Thyroid gland (tissue), 4 donors: ENCODE measurements around the gene KCNIP3. TPM values are rescaled to one million over a fixed set of nuclear protein-coding genes. Genes with fewer than 3 reads are reported as not detected.
"Not testable (repeated sequence)": the region's sequence is repeated elsewhere in the genome, so short reads cannot be mapped to it uniquely, and the experiment has no call there.

Experiments used
- DNase-seq, 2 donors: peaks; one replicate each; pipeline ENCODE4 v3.0.0-alpha.2; 2019
- H3K27ac ChIP-seq, 3 donors: fragments of 200-600 bp; sonication (generic); 1 replicate in 2 of 3; 2 replicates in 1 of 3; pipeline ENCODE4 v1.5.1; 2016 to 2019; ENCODE audit warnings: mild to moderate bottlenecking in 1 of 3, moderate library complexity in 1 of 3
- H3K27me3 ChIP-seq: fragments of 200-600 bp; sonication (generic); one replicate; pipeline ENCODE4 v1.5.1; 2019
- H3K36me3 ChIP-seq, 2 donors: fragments of 200-600 bp; sonication (generic); one replicate each; pipeline ENCODE4 v1.5.1; 2016 to 2019
- H3K4me1 ChIP-seq, 2 donors: fragments of 200-600 bp; sonication (generic); one replicate each; pipeline ENCODE4 v1.5.1; 2017 to 2019
- H3K4me3 ChIP-seq, 3 donors: fragments of 200-600 bp; sonication (generic); replicated peaks in 1 of 3; 1 replicate in 2 of 3; 2 replicates in 1 of 3; pipeline ENCODE4 v1.5.1; 2016; ENCODE audit warnings: mild to moderate bottlenecking in 1 of 3
- H3K9me3 ChIP-seq: fragments of 200-600 bp; sonication (generic); one replicate; pipeline ENCODE4 v1.5.1; 2017
- POLR2A ChIP-seq, 2 donors: fragments of 450-650 bp; IDR thresholded peaks; one replicate each; pipeline ENCODE4 v1.6.1; 2017; ENCODE audit warnings: antibody characterized with exemption in 2 of 2, mild to moderate bottlenecking in 2 of 2, moderate library complexity in 1 of 2
- WGBS, 2 donors: methylation state at CpG; one replicate each; pipeline ENCODE4 v1.1.5; 2017; 5-methylcytosine and 5-hydroxymethylcytosine counted together
- intact Hi-C: fragments of 100-400 bp; cut with DNase I; formaldehyde crosslinking; loops from one replicate; pipeline ENCODE4 v1.15.1; 2023
- total RNA-seq, 4 donors: library from RNA; depleted of rRNA; stranded (reverse); fragments of >200 nt; gene quantifications; one replicate each; pipeline ENCODE4 v1.2.3, GENCODE V29; 2016
- TF ChIP-seq, protein P1 (sequence below), 6 experiments: fragments of 200-600 bp in 3 of 6; fragments of 450-650 bp in 3 of 6; sonication (generic) in 3 of 6; IDR thresholded peaks; one replicate each; pipeline ENCODE4 v1.5.1; 2016 to 2019; ENCODE audit warnings: antibody characterized with exemption in 6 of 6, mild to moderate bottlenecking in 2 of 6, inconsistent platforms in 1 of 6, moderate library complexity in 1 of 6

Gene KCNIP3
- total RNA-seq, 4 donors from 2014 or later: 37.1 to 66.5 (median 51.1) TPM

DNA sequence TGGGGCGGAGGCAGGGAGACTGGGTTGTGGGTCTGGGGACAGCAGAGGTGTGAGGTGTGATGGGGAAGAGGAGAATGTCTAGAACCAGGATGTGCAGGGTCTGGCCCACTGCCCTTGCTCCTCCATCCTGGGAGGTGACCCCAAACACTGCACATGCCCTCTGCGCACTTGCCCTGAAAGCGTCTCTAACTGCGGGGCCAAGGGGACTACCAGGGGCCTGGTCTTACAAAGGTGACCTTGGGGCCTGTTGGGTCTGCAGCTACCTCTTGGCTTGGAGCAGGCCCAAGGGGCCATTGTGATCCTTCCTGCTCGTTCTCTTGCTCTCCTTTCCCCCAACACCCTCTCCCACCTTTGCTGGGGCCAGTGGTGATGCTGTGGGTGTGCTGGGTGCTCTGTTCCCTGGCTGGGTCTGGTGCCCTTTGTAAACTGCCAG, 57.3 kb downstream of the KCNIP3 start:
- Histone ChIP-seq H3K4me3 (no peak overlapping the region), H3K36me3 (no peaks in the 10 kb centered on the region), H3K9me3 (no peaks in the 10 kb centered on the region), H3K27me3 (no peaks in the 10 kb centered on the region), H3K27ac (no peak overlapping the region), H3K4me1 (peaks cover 2 to 16% of the 10 kb centered on the region in 2 donors)
- no peak for TF ChIP-seq POLR2A (IDR thresholded peaks at IDR 0.05)
- TF ChIP-seq, protein P1, sequence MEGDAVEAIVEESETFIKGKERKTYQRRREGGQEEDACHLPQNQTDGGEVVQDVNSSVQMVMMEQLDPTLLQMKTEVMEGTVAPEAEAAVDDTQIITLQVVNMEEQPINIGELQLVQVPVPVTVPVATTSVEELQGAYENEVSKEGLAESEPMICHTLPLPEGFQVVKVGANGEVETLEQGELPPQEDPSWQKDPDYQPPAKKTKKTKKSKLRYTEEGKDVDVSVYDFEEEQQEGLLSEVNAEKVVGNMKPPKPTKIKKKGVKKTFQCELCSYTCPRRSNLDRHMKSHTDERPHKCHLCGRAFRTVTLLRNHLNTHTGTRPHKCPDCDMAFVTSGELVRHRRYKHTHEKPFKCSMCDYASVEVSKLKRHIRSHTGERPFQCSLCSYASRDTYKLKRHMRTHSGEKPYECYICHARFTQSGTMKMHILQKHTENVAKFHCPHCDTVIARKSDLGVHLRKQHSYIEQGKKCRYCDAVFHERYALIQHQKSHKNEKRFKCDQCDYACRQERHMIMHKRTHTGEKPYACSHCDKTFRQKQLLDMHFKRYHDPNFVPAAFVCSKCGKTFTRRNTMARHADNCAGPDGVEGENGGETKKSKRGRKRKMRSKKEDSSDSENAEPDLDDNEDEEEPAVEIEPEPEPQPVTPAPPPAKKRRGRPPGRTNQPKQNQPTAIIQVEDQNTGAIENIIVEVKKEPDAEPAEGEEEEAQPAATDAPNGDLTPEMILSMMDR (IDR thresholded peaks at IDR 0.05): no peak
- intact Hi-C loops: no loop called here
- WGBS, 2 donors: 88 to 94% methylated on average over 4 to 5 of the region's 5 CpGs
- no peak for DNase-seq

DNA sequence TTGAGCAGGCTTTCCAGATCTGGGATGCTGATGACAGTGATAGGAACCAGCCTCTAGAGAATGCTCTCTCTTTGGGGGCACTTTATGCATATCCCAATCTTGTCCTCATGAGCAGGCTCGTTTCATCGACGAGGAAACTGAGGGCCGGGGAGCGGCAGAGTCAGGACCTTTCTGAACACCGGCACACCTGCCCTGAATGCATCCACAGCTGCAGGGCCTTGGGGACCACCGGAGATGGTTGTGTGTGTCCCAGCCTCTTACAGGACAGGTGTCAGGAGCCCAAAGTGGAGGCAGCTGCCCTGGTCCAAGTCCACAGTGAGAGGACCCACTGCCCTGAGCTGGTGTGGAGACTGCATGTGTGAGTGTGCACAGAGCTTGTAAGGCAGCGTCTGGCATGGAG, 57.8 kb downstream of the KCNIP3 start:
- intact Hi-C loops: no loop called here
- TF ChIP-seq, protein P1 (IDR thresholded peaks at IDR 0.05): no peak
- TF ChIP-seq POLR2A (IDR thresholded peaks at IDR 0.05): no peak
- Histone ChIP-seq H3K27me3 (no peaks in the 10 kb centered on the region), H3K9me3 (no peaks in the 10 kb centered on the region), H3K36me3 (no peaks in the 10 kb centered on the region), H3K4me1 (peaks cover 4 to 16% of the 10 kb centered on the region in 2 donors), H3K4me3 (no peak overlapping the region), H3K27ac (no peak overlapping the region)
- no peak for DNase-seq
- 92 to 100% methylated on average over 2 to 8 of the region's 8 CpGs for WGBS, 2 donors

DNA sequence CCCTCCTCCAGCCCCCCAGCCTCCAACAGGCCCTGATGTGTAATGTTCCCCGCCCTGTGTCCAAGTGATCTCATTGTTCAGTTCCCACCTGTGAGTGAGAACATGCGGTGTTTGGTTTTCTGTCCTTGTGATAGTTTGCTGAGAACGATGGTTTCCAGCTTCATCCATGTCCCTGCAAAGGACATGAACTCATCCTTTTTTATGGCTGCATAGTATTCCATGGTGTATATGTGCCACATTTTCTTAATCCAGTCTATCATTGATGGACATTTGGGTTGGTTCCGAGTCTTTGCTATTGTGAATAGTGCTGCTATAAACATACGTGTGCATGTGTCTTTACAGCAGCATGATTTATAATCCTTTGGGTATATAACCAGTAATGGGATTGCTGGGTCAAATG, 58.3 kb downstream of the KCNIP3 start:
- WGBS, 2 donors: 95 to 97% methylated on average over 5 of the region's 5 CpGs
- H3K4me3 ChIP-seq, H3K36me3 ChIP-seq, intact Hi-C loops, H3K27me3 ChIP-seq, H3K27ac ChIP-seq, H3K9me3 ChIP-seq, DNase-seq: not testable (repeated sequence)
- H3K4me1 ChIP-seq: peaks cover 4 to 16% of the 10 kb centered on the region in 2 donors

DNA sequence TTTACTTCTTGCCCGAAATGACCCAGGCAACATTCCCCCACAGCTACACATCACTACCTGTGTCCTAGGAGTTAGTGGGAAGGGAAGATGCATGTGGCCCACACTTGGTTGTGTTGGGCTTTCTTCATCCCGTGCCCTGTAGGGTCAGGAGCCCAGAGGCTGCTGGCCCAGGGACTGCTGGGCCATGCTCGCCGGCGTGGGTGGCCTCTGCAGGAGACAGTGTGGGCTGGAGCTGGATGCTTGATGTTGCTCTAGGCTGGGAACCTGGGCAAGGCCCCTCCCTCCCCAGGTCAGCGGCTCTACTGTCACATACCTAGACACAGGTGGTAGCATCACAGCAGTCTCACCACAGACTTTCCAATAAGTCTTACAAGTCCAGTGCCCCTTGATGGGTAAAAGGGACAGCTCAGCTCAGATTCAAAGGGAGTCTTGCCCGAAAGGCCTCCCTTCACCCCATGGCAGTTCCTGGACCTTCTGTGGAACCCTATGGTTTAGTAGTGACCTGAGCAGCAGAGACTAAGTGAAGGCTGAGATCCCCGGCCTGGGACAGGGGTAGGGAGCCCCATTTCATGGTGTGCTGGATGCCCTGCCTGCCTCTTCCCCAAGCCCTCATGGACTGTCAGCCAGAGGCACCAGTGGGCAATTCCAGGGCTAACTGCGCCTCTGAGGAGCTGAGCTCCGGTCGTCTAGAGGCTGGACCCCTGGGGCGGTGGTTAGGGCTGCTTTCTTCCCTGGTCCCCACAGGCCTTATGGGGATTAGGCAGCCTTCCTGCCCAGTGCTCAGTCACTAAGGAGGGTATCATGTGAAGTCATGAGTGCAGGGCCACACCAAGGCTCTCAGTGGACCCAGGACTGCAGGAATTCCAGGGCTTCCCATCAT, 59.9 kb downstream of the KCNIP3 start:
- Histone ChIP-seq H3K9me3 (no peaks in the 10 kb centered on the region), H3K4me1 (peaks cover 4 to 14% of the 10 kb centered on the region in 2 donors), H3K4me3 (no peak overlapping the region), H3K27me3 (no peaks in the 10 kb centered on the region), H3K36me3 (no peaks in the 10 kb centered on the region), H3K27ac (no peak overlapping the region)
- no peak for DNase-seq
- WGBS, 2 donors: 97 to 100% methylated on average over 6 of the region's 12 CpGs
- TF ChIP-seq, protein P1 (IDR thresholded peaks at IDR 0.05): no peak
- TF ChIP-seq POLR2A (IDR thresholded peaks at IDR 0.05): no peak
- intact Hi-C loops: no loop called here

DNA sequence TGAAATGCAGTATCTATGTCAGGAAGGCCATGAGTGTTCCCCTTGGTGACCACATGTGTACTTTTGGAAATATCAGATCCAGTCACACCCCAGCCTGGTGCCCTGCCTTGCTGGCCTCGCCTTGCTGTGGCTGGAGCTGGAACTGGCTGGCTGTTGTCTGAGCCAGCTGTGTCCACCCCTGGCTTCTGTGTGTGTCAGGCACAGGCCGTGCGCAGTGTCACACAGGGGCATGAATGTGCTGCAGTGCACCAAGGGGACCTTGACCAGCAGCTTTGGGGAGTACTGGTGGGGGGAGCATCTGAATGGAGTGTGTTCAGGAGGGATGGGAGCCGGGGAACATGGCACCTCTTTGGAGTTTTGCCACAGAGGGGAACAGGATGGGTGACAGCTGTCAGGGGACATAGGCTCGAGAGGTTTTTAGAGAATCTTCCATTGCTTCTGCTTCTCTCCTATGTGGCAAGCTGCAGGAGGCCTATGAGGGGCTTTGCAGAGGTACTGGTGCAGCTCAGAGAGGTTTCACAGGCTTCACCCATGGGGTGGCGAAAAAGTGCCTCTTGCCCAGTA, 60.7 kb downstream of the KCNIP3 start:
- 93 to 97% methylated on average over 6 of the region's 6 CpGs for WGBS, 2 donors
- intact Hi-C loops: no loop called here
- no peak for DNase-seq
- Histone ChIP-seq H3K27ac (no peak overlapping the region), H3K27me3 (no peaks in the 10 kb centered on the region), H3K4me1 (peaks cover 4 to 11% of the 10 kb centered on the region in 2 donors), H3K4me3 (no peak overlapping the region), H3K36me3 (no peaks in the 10 kb centered on the region), H3K9me3 (no peaks in the 10 kb centered on the region)
- TF ChIP-seq, protein P1 (IDR thresholded peaks at IDR 0.05): no peak
- TF ChIP-seq POLR2A (IDR thresholded peaks at IDR 0.05): no peak
